Measurements from ENCODE around the gene RNU7-1. TPM values are rescaled to one million over a fixed set of nuclear protein-coding genes. Genes with fewer than 3 reads are reported as not detected.

RNU7-1 gene
- total RNA-seq, 1 donor from 2014 or later, result not detected

DNA sequence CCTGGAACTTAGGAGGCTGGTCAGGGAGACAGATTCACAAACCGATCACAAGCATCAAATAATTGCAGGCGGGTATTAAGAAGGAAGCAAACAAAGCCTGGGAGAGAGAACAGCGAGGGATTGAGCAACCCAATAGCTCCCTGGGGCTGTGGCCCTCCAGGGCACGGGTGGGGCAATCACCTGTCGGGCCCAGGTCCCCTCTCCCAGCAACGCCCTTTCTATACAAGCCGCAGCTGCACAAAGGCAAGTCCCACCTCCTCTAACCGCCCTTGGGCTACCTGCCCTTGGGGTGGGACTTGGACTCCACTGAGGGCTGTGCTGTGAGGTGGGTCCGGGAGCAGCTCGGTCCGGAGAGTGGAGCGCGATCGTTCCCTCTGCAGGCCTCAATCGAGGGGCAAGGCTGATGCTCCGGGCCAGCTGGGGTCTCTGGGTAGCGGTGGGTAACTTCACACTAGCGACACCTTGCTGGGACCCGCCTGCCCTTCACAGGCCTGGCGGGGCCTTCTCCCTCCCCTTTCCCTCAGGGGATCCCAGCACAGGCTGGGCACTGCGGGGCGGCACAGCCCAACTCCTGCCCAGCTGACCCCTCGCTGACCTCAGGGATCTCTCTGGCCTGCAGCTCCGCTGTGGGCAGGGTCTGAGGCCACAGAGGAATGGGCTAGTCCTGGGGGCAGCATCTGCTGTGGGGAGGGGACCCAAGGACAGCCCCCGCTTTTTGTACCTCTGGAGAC lies 18.8 kb downstream of the RNU7-1 start:
- no peaks in the 10 kb centered on the region for H3K27me3 Mint-ChIP-seq (ENCODE audit: low read depth)
- H3K36me3 Mint-ChIP-seq (ENCODE audit: low read depth), result peaks cover 7% of the 10 kb centered on the region
- peak overlapping the region; percentile 92 for H3K27ac Mint-ChIP-seq (ENCODE audit: unreplicated experiment)
- TF ChIP-seq CTCF (conservative IDR thresholded peaks at IDR 0.05), result no peak
- H3K9me3 Mint-ChIP-seq, result no peaks in the 10 kb centered on the region
- no peak for DNase-seq (ENCODE audit: low read depth, low spot score)
- H3K4me3 Mint-ChIP-seq, result peak overlapping the region; percentile 75
- peaks cover 20% of the 10 kb centered on the region for H3K4me1 Mint-ChIP-seq

GRCh38 chr12:6963016-6963731 lies 19.6 kb downstream of the RNU7-1 start:
- no peak for TF ChIP-seq CTCF (conservative IDR thresholded peaks at IDR 0.05)
- Mint-ChIP-seq H3K27me3 (ENCODE audit: low read depth) (no peaks in the 10 kb centered on the region), H3K9me3 (no peaks in the 10 kb centered on the region), H3K36me3 (ENCODE audit: low read depth) (peaks cover 7% of the 10 kb centered on the region), H3K27ac (ENCODE audit: unreplicated experiment) (no peak overlapping the region), H3K4me1 (peaks cover 20% of the 10 kb centered on the region), H3K4me3 (no peak overlapping the region)
- no peak for DNase-seq (ENCODE audit: low read depth, low spot score)

DNA sequence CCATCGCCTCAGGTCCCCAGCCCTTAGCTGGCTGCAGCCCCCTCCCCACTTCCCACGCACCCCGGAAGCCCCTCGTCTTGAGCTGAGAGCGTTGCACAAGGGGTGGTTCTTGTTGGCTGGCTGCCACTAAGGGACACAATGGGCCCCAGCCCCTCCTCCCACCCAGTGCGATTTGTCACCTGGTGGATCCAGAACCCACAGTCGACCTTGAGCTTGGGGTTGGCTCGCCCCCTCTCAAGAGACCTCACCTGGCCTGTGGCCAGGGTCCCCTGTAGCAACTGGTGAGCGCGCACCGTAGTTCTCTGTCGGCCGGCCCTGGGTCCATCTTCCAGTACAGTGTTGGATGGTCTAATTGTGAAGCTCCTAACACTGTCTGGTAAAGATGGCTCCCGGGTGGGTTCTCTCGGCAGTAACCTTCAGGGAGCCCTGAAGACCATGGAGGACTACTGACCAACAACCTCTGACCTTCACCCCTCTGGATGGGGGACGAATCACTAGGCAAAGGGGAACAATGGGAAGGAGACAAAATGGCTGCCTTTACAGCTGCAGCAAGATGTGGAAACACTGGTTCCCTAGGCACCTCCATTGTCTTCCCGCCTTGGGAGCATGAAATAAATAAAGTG lies 20.3 kb downstream of the RNU7-1 start:
- H3K27ac Mint-ChIP-seq (ENCODE audit: unreplicated experiment), result peak overlapping the region; percentile 67
- peaks cover 24% of the 10 kb centered on the region for H3K4me1 Mint-ChIP-seq
- no peak for DNase-seq (ENCODE audit: low read depth, low spot score)
- H3K9me3 Mint-ChIP-seq, result no peaks in the 10 kb centered on the region
- no peaks in the 10 kb centered on the region for H3K27me3 Mint-ChIP-seq (ENCODE audit: low read depth)
- TF ChIP-seq CTCF (conservative IDR thresholded peaks at IDR 0.05), result no peak
- peak overlapping the region; percentile 61 for H3K4me3 Mint-ChIP-seq
- peaks cover 11% of the 10 kb centered on the region for H3K36me3 Mint-ChIP-seq (ENCODE audit: low read depth)

- peak overlapping the region; percentile 87 for H3K4me3 Mint-ChIP-seq
- DNase-seq (ENCODE audit: low read depth, low spot score), result no peak
- H3K9me3 Mint-ChIP-seq, result no peaks in the 10 kb centered on the region
- TF ChIP-seq CTCF (conservative IDR thresholded peaks at IDR 0.05), result no peak
- H3K36me3 Mint-ChIP-seq (ENCODE audit: low read depth), result peaks cover 15% of the 10 kb centered on the region
- peaks cover 30% of the 10 kb centered on the region for H3K4me1 Mint-ChIP-seq
- H3K27me3 Mint-ChIP-seq (ENCODE audit: low read depth), result no peaks in the 10 kb centered on the region
- peak overlapping the region; percentile 43 for H3K27ac Mint-ChIP-seq (ENCODE audit: unreplicated experiment)
Measured at GRCh38 chr12:6964605-6965025, 21.0 kb downstream of the RNU7-1 start.

- peak; percentile 84 for DNase-seq (ENCODE audit: low read depth, low spot score)
- Mint-ChIP-seq H3K27me3 (ENCODE audit: low read depth) (no peaks in the 10 kb centered on the region), H3K27ac (ENCODE audit: unreplicated experiment) (peak overlapping the region; percentile 43), H3K4me1 (peaks cover 33% of the 10 kb centered on the region), H3K4me3 (peak overlapping the region; percentile 87), H3K9me3 (no peaks in the 10 kb centered on the region), H3K36me3 (ENCODE audit: low read depth) (peaks cover 15% of the 10 kb centered on the region)
- TF ChIP-seq CTCF (conservative IDR thresholded peaks at IDR 0.05), result peak; percentile 99
Measured at GRCh38 chr12:6965026-6965661, 21.5 kb downstream of the RNU7-1 start.
